GM13976 (cell line): ENCODE results near the gene BRIP1.
"Not testable (repeated sequence)": the region's sequence is repeated elsewhere in the genome, so short reads cannot be mapped to it uniquely, and the experiment has no call there.

Experiments
- DNase-seq: peaks from one replicate; pipeline ENCODE4 v3.0.0; 2012; ENCODE audit warnings: low spot score
- in situ Hi-C: fragments of 300-500 bp; cut with MboI; formaldehyde crosslinking; loops from one replicate; pipeline ENCODE4 v1.12.0; 2022; ENCODE audit warnings: low sequenced_read_pairs, mixed read lengths, inconsistent platforms; ENCODE audit not compliant: unreplicated experiment
- TF ChIP-seq, protein P1 (sequence below): IDR thresholded peaks from 2 replicates; pipeline ENCODE4 v1.5.1; 2012; ENCODE audit warnings: borderline replicate concordance, mild to moderate bottlenecking; ENCODE audit not compliant: insufficient read depth; ENCODE audit errors: extremely low read depth, missing control alignments, control extremely low read depth

BRIP1 gene

GRCh38 chr17:61686113-61686512 lies 177.2 kb downstream of the BRIP1 start:
- in situ Hi-C loops = no loop called here
- TF ChIP-seq, protein P1, sequence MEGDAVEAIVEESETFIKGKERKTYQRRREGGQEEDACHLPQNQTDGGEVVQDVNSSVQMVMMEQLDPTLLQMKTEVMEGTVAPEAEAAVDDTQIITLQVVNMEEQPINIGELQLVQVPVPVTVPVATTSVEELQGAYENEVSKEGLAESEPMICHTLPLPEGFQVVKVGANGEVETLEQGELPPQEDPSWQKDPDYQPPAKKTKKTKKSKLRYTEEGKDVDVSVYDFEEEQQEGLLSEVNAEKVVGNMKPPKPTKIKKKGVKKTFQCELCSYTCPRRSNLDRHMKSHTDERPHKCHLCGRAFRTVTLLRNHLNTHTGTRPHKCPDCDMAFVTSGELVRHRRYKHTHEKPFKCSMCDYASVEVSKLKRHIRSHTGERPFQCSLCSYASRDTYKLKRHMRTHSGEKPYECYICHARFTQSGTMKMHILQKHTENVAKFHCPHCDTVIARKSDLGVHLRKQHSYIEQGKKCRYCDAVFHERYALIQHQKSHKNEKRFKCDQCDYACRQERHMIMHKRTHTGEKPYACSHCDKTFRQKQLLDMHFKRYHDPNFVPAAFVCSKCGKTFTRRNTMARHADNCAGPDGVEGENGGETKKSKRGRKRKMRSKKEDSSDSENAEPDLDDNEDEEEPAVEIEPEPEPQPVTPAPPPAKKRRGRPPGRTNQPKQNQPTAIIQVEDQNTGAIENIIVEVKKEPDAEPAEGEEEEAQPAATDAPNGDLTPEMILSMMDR = no peak
- DNase-seq = no peak

DNA sequence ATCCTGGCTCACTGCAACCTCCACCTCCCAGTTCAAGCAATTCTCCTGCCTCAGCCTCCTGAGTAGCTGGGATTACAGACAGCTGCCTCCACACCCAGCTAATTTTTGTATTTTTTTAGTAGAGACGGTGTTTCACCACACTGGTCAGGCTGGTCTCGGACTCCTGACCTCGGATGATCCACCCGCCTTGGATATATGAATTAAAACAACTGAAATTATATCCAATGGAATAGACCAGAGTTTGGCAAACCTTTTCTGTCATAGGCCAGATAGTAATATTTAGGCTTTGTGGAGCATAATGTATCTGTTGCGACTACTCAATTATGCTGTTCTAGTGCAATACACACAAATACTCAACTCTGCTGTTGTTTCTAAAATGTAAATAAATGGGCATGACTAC lies 178.5 kb downstream of the BRIP1 start:
- TF ChIP-seq, protein P1 = no peak
- DNase-seq = no peak
- in situ Hi-C loops = no loop called here

DNA sequence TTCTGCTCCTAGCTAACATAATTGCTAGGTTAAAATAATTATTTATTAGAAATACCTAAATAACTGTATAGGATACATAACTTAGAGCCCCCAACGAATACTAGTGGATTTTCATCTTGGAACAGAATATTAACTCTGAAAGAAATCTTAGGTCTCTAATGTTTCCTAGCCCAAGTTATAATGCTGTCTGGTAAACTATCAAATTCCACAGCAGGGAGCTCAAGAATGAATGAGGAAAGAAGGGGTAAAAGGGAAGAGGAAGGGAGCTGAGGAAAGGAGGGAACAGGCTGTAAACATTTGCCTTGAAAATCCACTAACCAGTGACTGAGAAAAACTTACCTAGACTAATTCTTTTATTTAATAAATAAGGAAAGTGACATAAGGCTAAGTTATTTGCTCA lies 179.2 kb downstream of the BRIP1 start:
- in situ Hi-C loops = no loop called here
- DNase-seq = no peak
- TF ChIP-seq, protein P1 = no peak

- no peak for DNase-seq
- in situ Hi-C loops = no loop called here
- TF ChIP-seq, protein P1 = no peak
These were observed 179.9 kb downstream of the BRIP1 start for GRCh38 chr17:61683466-61683865.

DNA sequence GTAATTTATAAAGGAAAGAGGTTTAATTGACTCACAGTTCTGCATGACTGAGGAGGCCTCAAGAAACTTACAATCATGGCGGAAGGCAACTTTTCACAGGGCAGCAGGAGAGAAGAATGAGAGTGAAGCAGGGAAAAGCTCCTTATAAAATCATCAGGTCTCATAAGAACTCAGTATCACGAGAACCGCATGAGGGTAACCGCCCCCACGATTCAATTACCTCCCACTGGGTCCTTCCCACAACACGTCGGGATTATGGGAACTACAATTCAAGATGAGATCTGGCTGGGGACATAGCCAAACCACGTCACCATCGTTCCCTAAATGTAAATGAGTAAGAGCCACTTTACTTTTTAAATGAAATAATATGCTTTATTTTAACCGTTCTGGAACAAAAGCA lies 182.4 kb downstream of the BRIP1 start:
- no peak for DNase-seq
- in situ Hi-C loops = no loop called here
- TF ChIP-seq, protein P1 = no peak

DNA sequence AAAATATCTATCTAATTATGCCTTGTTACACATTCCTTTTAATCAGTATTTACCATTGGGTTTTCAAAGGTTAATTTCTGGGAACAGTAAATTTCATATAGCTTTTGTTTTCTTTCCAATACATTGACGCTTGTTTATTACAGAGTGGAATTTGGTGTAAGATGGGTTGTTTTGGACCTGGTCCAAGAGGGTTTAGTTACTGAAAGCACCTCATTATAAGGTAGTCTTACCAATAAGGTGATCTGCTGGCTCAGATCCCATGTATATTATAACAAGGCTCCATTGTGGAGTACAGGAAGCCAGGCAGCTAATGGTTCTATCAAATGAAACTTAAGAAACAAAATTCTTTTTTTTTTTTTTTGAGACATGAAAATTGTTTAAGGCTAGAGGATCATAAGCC lies 185.0 kb downstream of the BRIP1 start:
- DNase-seq = no peak
- in situ Hi-C loops = no loop called here
- TF ChIP-seq, protein P1 = no peak

- in situ Hi-C loops, DNase-seq: not testable (repeated sequence)
These were observed 186.0 kb downstream of the BRIP1 start for GRCh38 chr17:61677150-61677811.

DNA sequence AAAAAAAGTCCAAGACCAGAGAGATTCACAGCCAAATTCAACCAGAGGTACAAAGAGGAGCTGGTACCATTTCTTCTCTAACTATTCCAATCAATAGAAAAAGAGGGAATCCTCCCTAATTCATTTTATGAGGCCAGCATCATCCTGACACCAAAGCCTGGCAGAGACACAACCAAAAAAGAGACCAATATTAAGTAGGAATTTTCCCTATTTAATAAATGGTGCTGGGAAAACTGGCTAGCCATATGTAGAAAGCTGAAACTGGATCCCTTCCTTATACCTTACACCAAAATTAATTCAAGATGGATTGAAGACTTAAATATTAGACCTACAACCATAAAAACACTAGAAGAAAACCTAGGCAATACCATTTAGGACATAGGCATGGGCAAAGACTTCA lies 186.8 kb downstream of the BRIP1 start:
- DNase-seq, in situ Hi-C loops: not testable (repeated sequence)

- DNase-seq = not testable (repeated sequence)
These were observed 188.7 kb downstream of the BRIP1 start for GRCh38 chr17:61674609-61675008.

DNA sequence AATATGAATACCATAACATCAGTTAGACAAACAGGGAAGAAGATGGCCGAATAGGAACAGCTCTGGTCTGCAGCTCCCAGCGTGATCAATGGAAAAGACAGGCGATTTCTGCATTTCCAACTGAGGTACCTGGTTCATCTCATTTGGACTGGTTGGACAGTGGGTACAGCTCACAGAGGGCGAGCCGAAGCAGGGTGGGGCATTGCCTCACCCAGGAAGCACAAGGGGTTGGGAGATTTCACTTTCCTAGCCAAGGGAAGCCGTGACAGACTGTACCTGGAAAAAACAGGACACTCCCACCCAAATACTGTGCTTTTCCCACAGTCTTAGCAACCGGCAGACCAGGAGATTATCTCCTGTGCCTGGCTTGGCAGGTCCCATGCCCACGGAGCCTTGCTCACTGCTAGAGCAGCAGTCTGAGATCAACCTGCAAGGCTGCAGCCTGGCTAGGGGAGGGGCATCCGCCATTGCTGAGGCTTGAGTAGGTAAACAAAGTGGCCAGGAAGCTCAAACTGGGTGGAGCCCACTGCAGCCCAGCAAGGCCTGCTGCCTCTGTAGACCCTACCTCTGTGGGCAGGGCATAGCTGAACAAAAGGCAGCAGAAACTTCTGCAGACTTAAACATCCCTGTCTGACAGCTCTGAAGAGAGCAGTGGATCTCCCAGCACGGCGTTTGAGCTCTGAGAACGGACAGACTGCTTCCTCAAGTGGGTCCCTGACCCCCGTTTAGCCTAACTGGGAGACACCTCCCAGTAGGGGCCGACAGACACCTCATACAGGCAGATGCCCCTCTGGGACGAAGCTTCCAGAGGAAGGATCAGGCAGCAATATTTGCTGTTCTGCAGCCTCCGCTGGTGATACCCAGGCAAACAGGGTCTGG lies 190.1 kb downstream of the BRIP1 start:
- not testable (repeated sequence) for DNase-seq

More at GRCh38 chr17:61674609-61675008, 188.7 kb downstream of the BRIP1 start:
- in situ Hi-C loops = not testable (repeated sequence)

More for the DNA sequence above, 190.1 kb downstream of the BRIP1 start:
- in situ Hi-C loops = not testable (repeated sequence)
